SKM-1 treated with dmso at 0.1 percent for 144 hours (cell line): ENCODE data around the gene MYO5B.
A peak's percentile ranks its signal among the peaks of the same experiment; 100 is the strongest.

Experiments
- DNase-seq: peaks from one replicate; lab custom pipeline; 2025; ENCODE audit not compliant: unreplicated experiment; lab: John Stamatoyannopoulos, UW

The MYO5B gene

DNA sequence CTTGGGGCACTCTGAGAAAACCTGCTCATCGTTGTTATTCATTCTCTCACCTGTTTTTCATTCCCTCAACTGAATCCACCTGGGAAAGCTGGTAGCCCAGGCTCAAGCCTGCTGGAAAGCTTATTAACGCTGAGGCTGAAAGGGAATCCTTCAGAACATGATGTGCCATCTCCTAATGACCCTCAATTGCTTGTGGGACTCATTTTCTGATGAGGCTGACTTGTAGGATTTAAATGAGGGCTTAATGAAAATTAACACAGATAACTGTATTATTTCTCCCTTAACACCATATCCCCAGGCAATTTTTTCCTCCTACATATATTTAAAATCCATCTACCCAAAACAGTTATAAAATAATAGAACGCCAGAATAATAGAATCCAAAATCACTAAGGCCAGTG is 218.9 kb downstream of the MYO5B start:
- DNase-seq: no peak

GRCh38 chr18:49974079-49974478 is 220.9 kb downstream of the MYO5B start:
- no peak for DNase-seq

DNA sequence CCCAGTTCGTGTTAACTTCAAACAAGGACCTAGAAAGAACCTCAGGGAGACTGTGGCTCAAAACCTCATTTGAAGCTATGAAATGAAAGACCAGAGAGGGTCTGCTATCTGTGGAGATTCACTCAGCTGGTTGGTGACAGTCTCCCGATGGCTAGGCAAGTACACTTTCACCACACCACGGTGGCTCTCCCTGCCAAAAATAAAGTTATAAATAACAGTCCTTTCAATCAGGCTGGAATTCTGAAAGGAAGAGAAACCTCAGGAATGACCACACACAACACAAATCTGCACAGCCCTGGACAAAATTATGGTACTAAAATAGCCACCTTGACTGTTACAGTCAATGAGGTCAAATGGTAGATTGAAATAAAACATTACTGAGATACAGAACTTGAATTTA is 221.4 kb downstream of the MYO5B start:
- no peak for DNase-seq

GRCh38 chr18:49972535-49972934 is 222.4 kb downstream of the MYO5B start:
- DNase-seq: no peak

GRCh38 chr18:49971462-49971861 is 223.5 kb downstream of the MYO5B start:
- DNase-seq: no peak

DNA sequence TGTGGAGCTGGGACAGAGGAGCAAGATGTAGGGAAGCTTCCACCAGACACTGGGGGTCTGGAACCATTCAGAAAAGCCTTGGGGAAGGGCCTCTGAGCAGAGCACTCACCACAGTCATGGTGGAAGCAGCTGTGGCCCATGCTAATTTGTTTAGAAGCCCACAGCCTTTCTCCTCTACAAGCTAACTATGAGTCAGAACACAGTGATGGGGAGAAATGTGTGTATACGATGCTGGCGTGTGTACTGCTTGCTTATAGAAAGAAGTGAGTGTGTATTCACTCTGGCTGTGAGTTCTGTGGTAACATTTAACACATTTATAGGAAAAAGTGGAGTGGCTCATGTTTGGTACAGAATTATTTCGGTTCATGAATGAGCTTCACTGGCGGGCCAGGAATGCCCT is 224.6 kb downstream of the MYO5B start:
- no peak for DNase-seq

DNA sequence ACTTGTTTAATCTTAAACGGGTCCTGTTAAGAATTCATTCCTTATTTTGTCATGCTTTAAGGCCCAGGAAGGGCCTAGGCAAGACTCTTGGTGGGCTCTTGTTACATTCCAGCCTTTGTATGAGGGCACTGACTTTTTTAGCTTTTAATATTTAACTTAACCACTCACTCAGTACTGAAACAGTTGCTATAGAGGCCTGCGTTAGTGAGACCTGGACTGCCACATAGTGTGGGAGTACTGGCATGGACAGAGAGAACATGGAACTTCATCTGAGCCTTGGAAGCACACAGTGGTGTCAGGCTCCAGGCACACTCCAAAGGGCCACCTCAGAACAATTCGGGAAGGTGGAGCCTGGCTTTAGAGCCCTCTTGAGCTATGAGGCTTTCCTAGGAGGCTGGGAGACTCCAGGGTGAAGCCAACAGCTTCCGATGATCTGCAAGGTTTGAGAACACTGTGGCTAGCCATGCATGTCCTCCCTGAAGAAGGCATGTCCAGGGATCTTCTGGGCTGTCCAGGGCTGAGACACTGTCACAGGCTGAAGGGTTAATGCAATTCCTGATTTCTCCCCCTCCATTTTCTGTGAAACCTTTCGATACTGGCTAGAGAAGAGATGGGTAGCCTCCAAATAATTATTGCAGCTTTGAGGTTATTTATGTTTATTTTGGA is 226.2 kb downstream of the MYO5B start:
- no peak for DNase-seq

GRCh38 chr18:49967636-49968313 is 227.2 kb downstream of the MYO5B start:
- DNase-seq: no peak

- no peak for DNase-seq
Measured at GRCh38 chr18:49967171-49967570, 227.8 kb downstream of the MYO5B start.

- no peak for DNase-seq
Measured at GRCh38 chr18:49966090-49966489, 228.9 kb downstream of the MYO5B start.

DNA sequence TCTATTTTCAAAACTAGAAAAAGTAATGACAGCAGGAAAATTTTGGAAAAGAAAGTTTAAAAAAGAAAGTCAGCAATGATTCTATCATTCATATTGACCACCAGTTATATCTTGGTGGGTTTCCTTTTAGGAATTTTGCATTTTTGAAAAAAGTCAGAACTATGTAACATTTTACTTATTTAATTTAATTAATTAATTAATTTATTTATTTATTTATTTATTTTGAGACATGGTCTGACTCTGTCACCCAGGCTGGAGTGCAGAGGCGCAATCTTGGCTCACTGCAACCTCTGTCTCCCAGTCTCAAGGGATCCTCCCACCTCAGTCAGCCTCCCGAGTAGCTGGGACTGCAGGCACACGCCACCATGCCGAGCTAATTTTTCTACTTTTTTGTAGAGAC is 231.7 kb downstream of the MYO5B start:
- DNase-seq: no peak

DNA sequence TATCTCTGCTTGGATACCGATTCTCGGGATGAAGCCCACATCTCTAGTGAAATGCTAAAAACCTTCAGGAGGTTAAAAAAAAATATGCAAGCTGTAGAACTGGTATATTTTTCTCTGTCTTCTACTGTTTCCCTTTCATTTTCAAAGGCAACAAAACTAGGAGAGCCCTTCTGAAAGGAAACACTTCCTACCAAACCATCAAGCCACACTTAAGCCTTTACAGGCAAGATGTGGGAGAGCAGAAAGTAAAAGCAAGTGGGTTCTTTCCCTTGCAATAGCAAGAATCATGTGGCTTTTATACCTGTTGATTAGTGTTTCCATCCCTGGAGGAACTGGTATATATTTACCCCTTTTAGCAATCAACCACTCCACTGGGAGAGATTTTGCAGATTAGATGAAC is 233.7 kb downstream of the MYO5B start:
- no peak for DNase-seq

- no peak for DNase-seq
Measured at GRCh38 chr18:49960376-49960775, 234.6 kb downstream of the MYO5B start.

DNA sequence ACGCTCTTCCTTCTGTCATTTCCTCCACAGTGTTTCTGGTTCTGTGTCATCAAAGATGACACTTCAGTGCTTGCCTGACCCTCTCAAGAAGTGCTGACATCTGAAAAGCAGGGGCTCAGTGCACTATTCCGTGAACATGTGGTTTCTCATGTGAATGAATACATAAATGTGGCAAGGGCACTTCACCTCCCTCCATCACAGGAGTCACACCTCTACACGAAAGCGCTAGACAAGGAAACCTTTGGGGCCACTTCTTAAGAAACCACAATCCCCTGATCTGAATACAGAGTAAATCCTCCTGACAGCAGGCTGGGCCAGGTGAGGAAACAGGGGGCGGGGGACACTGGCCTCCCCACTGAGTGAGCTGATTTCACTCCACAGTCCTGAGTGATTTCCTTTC is 235.8 kb downstream of the MYO5B start:
- DNase-seq: no peak

- no peak for DNase-seq
Measured at GRCh38 chr18:49955263-49955662, 239.7 kb downstream of the MYO5B start.

DNA sequence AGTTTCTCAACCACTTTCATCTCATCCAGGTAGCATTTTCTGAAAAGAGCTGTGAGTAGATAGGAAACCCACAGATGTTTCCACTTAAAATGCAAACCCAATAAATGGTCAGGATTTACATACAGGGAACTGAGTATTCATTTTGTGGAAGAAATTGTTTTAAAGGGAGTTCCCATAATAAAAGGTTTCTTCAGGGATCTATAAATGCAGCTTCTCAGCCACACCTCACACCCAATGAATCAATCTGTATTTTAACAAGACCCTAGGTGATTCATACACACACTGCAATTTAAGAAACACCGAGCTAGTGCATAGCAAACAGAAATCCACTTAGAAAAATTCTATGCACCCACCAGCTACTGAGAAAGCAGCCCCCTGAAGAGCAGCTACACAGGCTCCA is 241.6 kb downstream of the MYO5B start:
- DNase-seq: no peak

DNA sequence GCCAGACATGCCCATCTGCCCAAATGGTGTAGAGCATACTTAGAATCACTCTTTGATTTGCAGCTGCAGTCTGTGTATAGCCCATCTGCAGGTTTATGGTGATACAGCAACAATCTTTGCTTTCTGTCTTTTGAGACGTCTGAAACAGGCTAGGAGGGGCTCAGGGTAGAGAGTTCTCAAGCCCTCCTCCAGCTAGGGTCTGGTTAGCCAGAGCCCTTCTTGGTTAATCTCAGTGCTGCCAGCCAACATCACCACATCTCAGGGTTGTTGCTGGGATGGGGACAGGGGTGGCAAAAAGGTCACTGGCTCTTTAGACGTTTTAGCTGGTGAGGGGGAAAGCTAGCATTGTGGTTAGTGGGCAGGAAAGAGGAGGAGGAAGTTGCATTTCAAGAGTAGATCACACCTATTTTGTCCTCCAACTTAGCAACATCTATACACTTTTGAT is 245.0 kb downstream of the MYO5B start:
- DNase-seq: peak; percentile 85

DNA sequence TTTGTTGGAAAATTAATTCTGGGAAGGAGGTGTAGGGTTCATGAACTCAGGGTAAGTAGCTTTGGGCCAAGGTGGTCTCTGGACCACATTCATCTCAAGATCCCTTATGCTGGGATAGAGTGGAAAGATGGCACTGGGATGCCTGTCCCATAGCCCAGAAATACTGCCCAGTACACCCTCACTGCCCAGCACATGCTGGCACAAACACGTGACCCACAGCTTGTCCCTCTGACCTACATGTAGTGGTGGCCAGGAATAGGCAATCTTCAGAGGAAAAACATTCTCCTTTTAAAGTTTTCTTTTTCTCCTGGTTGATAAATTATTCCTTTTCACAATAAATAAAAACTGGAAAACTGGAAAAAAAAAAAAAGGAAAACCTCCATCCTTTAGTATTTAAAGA is 246.0 kb downstream of the MYO5B start:
- DNase-seq: no peak

- no peak for DNase-seq
Measured at GRCh38 chr18:49944663-49945062, 250.3 kb downstream of the MYO5B start.

DNA sequence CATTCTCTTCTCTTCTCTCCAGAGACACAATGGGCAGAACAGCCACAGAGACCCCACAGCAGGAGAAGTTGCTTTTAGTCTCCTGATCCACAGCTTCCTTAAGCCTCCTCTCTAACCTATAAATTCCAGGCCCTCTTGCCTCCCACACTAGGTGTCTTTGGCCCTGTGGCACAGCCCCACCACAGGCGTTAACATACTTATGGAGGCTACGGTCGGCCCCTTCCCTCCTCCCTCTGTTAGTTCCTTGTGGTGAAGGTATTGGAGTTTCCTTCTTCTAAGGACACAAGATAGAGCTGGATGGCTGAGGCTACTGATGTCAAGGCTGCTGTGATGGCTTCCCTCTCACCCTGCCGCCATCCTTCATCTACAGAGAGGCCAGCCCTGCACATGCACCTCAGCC is 258.1 kb downstream of the MYO5B start:
- DNase-seq: no peak

DNA sequence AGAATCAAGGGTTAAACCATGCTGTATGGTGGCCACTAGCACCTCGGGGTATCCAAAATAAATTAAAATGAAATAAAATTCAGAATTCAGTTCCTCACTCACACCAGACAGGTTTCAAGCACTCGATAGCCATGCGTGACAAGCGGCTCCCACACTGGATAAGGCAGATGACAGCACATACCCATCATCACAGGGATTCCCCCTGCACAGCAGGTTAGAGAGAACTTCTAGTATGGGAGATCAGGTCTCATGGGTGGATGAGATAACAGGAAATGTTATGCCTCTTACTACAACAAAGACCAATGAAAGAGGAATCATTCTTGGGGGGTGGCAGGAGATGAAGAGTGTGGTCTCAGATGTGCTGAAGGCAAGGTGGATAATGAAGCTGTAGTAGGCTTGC is 259.7 kb downstream of the MYO5B start:
- DNase-seq: no peak

DNA sequence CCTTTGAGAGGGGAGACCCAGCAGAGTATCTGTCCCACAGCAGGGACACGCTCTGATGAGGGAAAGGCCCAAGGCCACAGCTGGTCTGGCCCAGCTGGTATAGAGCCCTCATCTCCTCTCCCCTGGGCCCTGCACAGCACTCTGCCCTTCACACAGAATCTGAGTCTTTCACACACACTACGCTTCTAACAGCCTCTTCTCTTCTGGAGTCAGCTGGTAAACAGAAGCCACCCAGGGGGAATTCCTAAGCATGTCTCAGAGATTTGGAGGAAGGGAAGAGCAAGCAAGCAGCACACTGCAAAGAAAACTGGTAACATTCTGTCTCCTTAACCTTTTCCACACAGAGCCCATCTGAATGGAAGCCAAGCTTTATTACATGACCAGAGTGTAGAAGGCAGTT is 260.5 kb downstream of the MYO5B start:
- DNase-seq: no peak
